Heart left ventricle (tissue), 16 donors: ENCODE results near the gene BTN2A1. TPM values are rescaled to one million over a fixed set of nuclear protein-coding genes. Genes with fewer than 3 reads are reported as not detected.
A peak's percentile ranks its signal among the peaks of the same experiment; 100 is the strongest.

Source experiments
- ATAC-seq, 4 donors: fragments of 200-7000 bp; cut with Tn5 transposase; one replicate each; pipeline ENCODE4 v1.9.1; 2020 to 2022; ENCODE audit warnings: moderate library complexity in 4 of 4, mild to moderate bottlenecking in 3 of 4, moderate number of reproducible peaks in 1 of 4
- DNase-seq, 5 donors: peaks; one replicate each; pipeline ENCODE4 v3.0.0-alpha.2; 2020
- H3K27ac ChIP-seq, 12 donors: fragments of 200-600 bp; sonication (generic) in 4 of 12; one replicate each; pipeline versions ENCODE4 v1.5.0 to v1.8.0; 2016 to 2022; ENCODE audit warnings: mild to moderate bottlenecking in 2 of 12
- H3K27me3 ChIP-seq, 9 donors: fragments of 200-600 bp; sonication (generic) in 2 of 9; one replicate each; pipeline versions ENCODE4 v1.5.1 to v1.8.0; 2016 to 2022; ENCODE audit warnings: mild to moderate bottlenecking in 3 of 9
- H3K36me3 ChIP-seq, 9 donors: fragments of 200-600 bp; sonication (generic) in 2 of 9; one replicate each; pipeline versions ENCODE4 v1.5.0 to v1.8.0; 2018 to 2022; ENCODE audit warnings: mild to moderate bottlenecking in 2 of 9
- H3K4me1 ChIP-seq, 12 donors: fragments of 200-600 bp; sonication (generic) in 4 of 12; one replicate each; pipeline versions ENCODE4 v1.5.0 to v1.8.0; 2016 to 2022; ENCODE audit warnings: mild to moderate bottlenecking in 3 of 12
- H3K4me3 ChIP-seq, 12 donors: fragments of 200-600 bp; sonication (generic) in 4 of 12; one replicate each; pipeline versions ENCODE4 v1.5.0 to v1.8.0; 2017 to 2022; ENCODE audit warnings: mild to moderate bottlenecking in 9 of 12, moderate library complexity in 4 of 12
- H3K9me3 ChIP-seq, 12 donors: fragments of 200-600 bp; sonication (generic) in 4 of 12; one replicate each; pipeline versions ENCODE4 v1.5.0 to v1.8.0; 2016 to 2022; ENCODE audit warnings: mild to moderate bottlenecking in 1 of 12
- CTCF ChIP-seq, 12 donors: fragments of 200-600 bp; sonication (generic) in 4 of 12; IDR thresholded peaks; one replicate each; pipeline versions ENCODE4 v1.5.0 to v1.8.0; 2018 to 2022; ENCODE audit warnings: antibody characterized with exemption in 12 of 12, mild to moderate bottlenecking in 5 of 12
- POLR2A ChIP-seq, 2 donors: fragments of 450-650 bp; IDR thresholded peaks; one replicate each; pipeline ENCODE4 v1.6.1; 2017; ENCODE audit warnings: antibody characterized with exemption in 2 of 2, mild to moderate bottlenecking in 2 of 2, moderate library complexity in 2 of 2
- WGBS, 4 donors: extraction: QIAGEN DNeasy Blood & Tissue Kit in 2 of 4; methylation state at CpG; one replicate each; pipeline versions ENCODE4 v1.1.5 to v1.1.7; 2013 to 2018; 5-methylcytosine and 5-hydroxymethylcytosine counted together
- intact Hi-C, 10 donors: fragments of 100-400 bp; cut with DNase I; formaldehyde crosslinking; loops; one replicate each; pipeline versions ENCODE4 v1.11.1 to v1.14.2; 2022
- polyA plus RNA-seq, 2 donors: library from polyadenylated mRNA; stranded (reverse); fragments of 200-250 nt; gene quantifications; one replicate each; pipeline ENCODE4 v1.2.3, GENCODE V29; 2013
- total RNA-seq, 9 donors: library from RNA; depleted of rRNA in 2 of 9; stranded (reverse); fragments of >200 nt in 2 of 9; fragmentation: NEBNext Ultra II Directional in 3 of 9; extraction: Animal tissue kit (Norgen Biotek cat#: 25700) in 3 of 9; gene quantifications; one replicate each; pipeline versions ENCODE4 v1.1.0 to v1.2.4, GENCODE V29; 2016 to 2023
- donor health status: ischemic (EF 13 %, LVEDD 7.1; RV severe dilation, severe dysfunction).
- donor health status: healthy with polysubstance abuse.
- donor health status: DM: no; HTN: yes; CAD: no.
- donor health status: DM: no; HTN: no; CAD: no.
- donor health status: ischemic (EF 25% LVEDD 6.9; RV normal size, moderate dysfunction).
- donor health status: ischemic (EF 25% LVEDD 5.7; RV mildly dilated, moderate dysfunction).
- donor health status: healthy.
- donor health status: DM: yes; HTN: yes; CAD: no.
- donor health status: ischemic (EF 35%, LVEDD 5.7; RV mildly dilated, moderate dysfunction).
- donor health status: nonischemic (EF 11% LVEDD 7.7; RV severe dilation, severe dysfunction).
- donor health status: DM: yes; HTN: yes; CAD: no.
- donor health status: PGD.
- donor health status: ischemic (EF 29% LVEDD 5.4; RV normal size, mild dysfunction).
- donor health status: nonischemic (EF 23%, LVEDD 6.1; RV moderate dilation, normal function).

The BTN2A1 gene
- total and polyA plus RNA-seq, 11 donors: 6.6 to 26.7 (median 14.8) TPM

GRCh38 chr6:26493258-26493657 is 35.5 kb downstream of the BTN2A1 start:
- H3K27me3 ChIP-seq: peaks cover 0 to 7% (median 0%) of the 10 kb centered on the region in 9 donors
- H3K4me3 ChIP-seq: no peak overlapping the region
- no peaks in the 10 kb centered on the region for H3K9me3 ChIP-seq
- H3K4me1 ChIP-seq: no peaks in the 10 kb centered on the region
- TF ChIP-seq CTCF (IDR thresholded peaks at IDR 0.05) (peak in 1 of 12 donors; percentile 17), POLR2A (IDR thresholded peaks at IDR 0.05) (no peak)
- no peaks in the 10 kb centered on the region for H3K36me3 ChIP-seq
- no peak overlapping the region for H3K27ac ChIP-seq
- intact Hi-C loops: no loop called here
- 62 to 73% (median 68%) methylated on average over 2 of the region's 2 CpGs for WGBS, 4 donors
- DNase-seq: no peak
- no peak for ATAC-seq

- DNase-seq (no peak), ATAC-seq (no peak)
- no peaks in the 10 kb centered on the region for H3K9me3 ChIP-seq
- TF ChIP-seq POLR2A (IDR thresholded peaks at IDR 0.05): no peak
- TF ChIP-seq CTCF (IDR thresholded peaks at IDR 0.05): no peak
- no peaks in the 10 kb centered on the region for H3K36me3 ChIP-seq
- H3K27ac ChIP-seq: no peak overlapping the region
- intact Hi-C loops: no loop called here
- no peaks in the 10 kb centered on the region for H3K4me1 ChIP-seq
- no peak overlapping the region for H3K4me3 ChIP-seq
- peaks cover 0 to 7% (median 0%) of the 10 kb centered on the region in 9 donors for H3K27me3 ChIP-seq
- 85 to 90% (median 87%) methylated on average over 3 of the region's 3 CpGs for WGBS, 4 donors
Observed at GRCh38 chr6:26494117-26494516, 36.4 kb downstream of the BTN2A1 start.

- 42 to 67% (median 59%) methylated on average over 1 of the region's 1 CpG for WGBS, 4 donors
- TF ChIP-seq CTCF (IDR thresholded peaks at IDR 0.05) (no peak), POLR2A (IDR thresholded peaks at IDR 0.05) (no peak)
- DNase-seq (no peak), ATAC-seq (no peak)
- H3K27ac ChIP-seq: no peak overlapping the region
- peaks cover 0 to 10% (median 0%) of the 10 kb centered on the region in 9 donors for H3K27me3 ChIP-seq
- no peaks in the 10 kb centered on the region for H3K9me3 ChIP-seq
- no peaks in the 10 kb centered on the region for H3K36me3 ChIP-seq
- no peaks in the 10 kb centered on the region for H3K4me1 ChIP-seq
- intact Hi-C loops: no loop called here
- H3K4me3 ChIP-seq: no peak overlapping the region
Observed at GRCh38 chr6:26495281-26495680, 37.5 kb downstream of the BTN2A1 start.

- TF ChIP-seq CTCF (IDR thresholded peaks at IDR 0.05) (no peak), POLR2A (IDR thresholded peaks at IDR 0.05) (no peak)
Observed at GRCh38 chr6:26497610-26498009, 39.9 kb downstream of the BTN2A1 start.

More at GRCh38 chr6:26497610-26498009, 39.9 kb downstream of the BTN2A1 start:
- ATAC-seq: no peak
- Histone ChIP-seq H3K36me3 (no peaks in the 10 kb centered on the region), H3K9me3 (no peaks in the 10 kb centered on the region), H3K27ac (no peak overlapping the region), H3K4me1 (peaks cover 0 to 13% (median 6%) of the 10 kb centered on the region in 12 donors), H3K27me3 (peaks cover 0 to 31% (median 21%) of the 10 kb centered on the region in 9 donors), H3K4me3 (no peak overlapping the region)
- DNase-seq: no peak
- WGBS, 4 donors: 70 to 83% (median 80%) methylated on average over 4 of the region's 4 CpGs
- intact Hi-C loops: no loop called here
